Small intestine (tissue), 4 donors: Measurements from ENCODE around the gene CCL13. TPM values are rescaled to one million over a fixed set of nuclear protein-coding genes. Genes with fewer than 3 reads are reported as not detected.

Experiments used
- polyA plus RNA-seq, 4 donors: library from polyadenylated mRNA; stranded (reverse) in 3 of 4; unstranded in 1 of 4; fragments of 200-250 nt in 3 of 4; fragments of 120-200 nt in 1 of 4; gene quantifications; one replicate each; pipeline versions ENCODE4 v1.2.1 to v1.2.3, GENCODE V29; 2013
- donor health status: healthy with polysubstance abuse.
- donor health status: Bipolar disorder and iron deficiency.
- donor health status: healthy.

CCL13 gene
- polyA plus RNA-seq, 4 donors, result 0.07 to 7.6 (median 1.6) TPM; not detected in 1

Other genes with a start within 250 kb of the CCL13 start
- gene CCL2, start 101.2 kb upstream of the CCL13 start, polyA plus RNA-seq, result 10 to 100 TPM in 3 of 4 donors, 1 to 10 TPM in 1; 6.0 to 29.2 (median 21.4) TPM
- under 1 TPM in 1 of 4 donors, not detected in 3; 0.15 TPM for gene CCL7, start 86.3 kb upstream of the CCL13 start, polyA plus RNA-seq
- gene CCL11, start 70.7 kb upstream of the CCL13 start, polyA plus RNA-seq, result 10 to 100 TPM in 1 of 4 donors, under 1 TPM in 2, not detected in 1; 0.43 to 12.4 (median 0.45) TPM
- 10 to 100 TPM in 1 of 4 donors, under 1 TPM in 3; 0.30 to 10.5 (median 0.56) TPM for gene CCL8, start 37.0 kb upstream of the CCL13 start, polyA plus RNA-seq
- not detected for gene CCL1, start 6.8 kb downstream of the CCL13 start, polyA plus RNA-seq
- gene TMEM132E, start 223.1 kb downstream of the CCL13 start, polyA plus RNA-seq, result 1 to 10 TPM in 2 of 4 donors, under 1 TPM in 2; 0.07 to 9.2 (median 3.9) TPM